HEK293T (cell line): ENCODE data around the gene CAMK1D.
"Not testable (repeated sequence)": the region's sequence is repeated elsewhere in the genome, so short reads cannot be mapped to it uniquely, and the experiment has no call there.

ENCODE experiments used
- CTCF ChIA-PET: fragments of 350-600 bp; formaldehyde crosslinking; extraction: SDS; loops from one replicate; lab custom pipeline; 2021; ENCODE audit warnings: antibody characterized with exemption, inconsistent platforms; lab: Yijun Ruan, JAX
- POLR2A ChIA-PET: fragments of 350-600 bp; formaldehyde crosslinking; extraction: SDS; loops from one replicate; lab custom pipeline; 2020; ENCODE audit warnings: antibody characterized with exemption, inconsistent platforms; lab: Yijun Ruan, JAX
- DNase-seq: peaks from one replicate; pipeline ENCODE4 v3.0.0; 2012; ENCODE audit warnings: mixed read lengths; ENCODE audit errors: extremely low spot score
- ARNT ChIP-seq: fragments of 450-650 bp; IDR thresholded peaks from 2 replicates; pipeline ENCODE4 v1.6.1; 2017; ENCODE audit warnings: mild to moderate bottlenecking
- BHLHE40 ChIP-seq: fragments of 450-650 bp; IDR thresholded peaks from 2 replicates; pipeline ENCODE4 v1.6.1; 2016; ENCODE audit warnings: mild to moderate bottlenecking, moderate library complexity, borderline replicate concordance
- CTBP1 ChIP-seq: fragments of 450-650 bp; IDR thresholded peaks from 2 replicates; pipeline ENCODE4 v1.6.1; 2016; ENCODE audit warnings: borderline replicate concordance
- ELF4 ChIP-seq: fragments of 450-650 bp; IDR thresholded peaks from 2 replicates; pipeline ENCODE4 v1.6.1; 2017; ENCODE audit warnings: antibody characterized with exemption
- FOXA1 ChIP-seq: fragments of 450-650 bp; IDR thresholded peaks from 2 replicates; pipeline ENCODE4 v1.6.1; 2016; ENCODE audit warnings: mild to moderate bottlenecking
- FOXK2 ChIP-seq: fragments of 450-650 bp; IDR thresholded peaks from 2 replicates; pipeline ENCODE4 v1.6.1; 2016; ENCODE audit warnings: mild to moderate bottlenecking
- FOXM1 ChIP-seq: fragments of 450-650 bp; IDR thresholded peaks from 2 replicates; pipeline ENCODE4 v1.6.1; 2017; ENCODE audit warnings: mild to moderate bottlenecking, borderline replicate concordance
- HDGF ChIP-seq: fragments of 450-650 bp; IDR thresholded peaks from 2 replicates; pipeline ENCODE4 v1.6.1; 2017; ENCODE audit warnings: antibody characterized with exemption, borderline replicate concordance
- L3MBTL2 ChIP-seq: fragments of 450-650 bp; conservative IDR thresholded peaks from 2 replicates; pipeline ENCODE4 v1.6.1; 2016; ENCODE audit warnings: mild to moderate bottlenecking
- LEF1 ChIP-seq: fragments of 450-650 bp; IDR thresholded peaks from 2 replicates; pipeline ENCODE4 v1.6.1; 2017; ENCODE audit warnings: mild to moderate bottlenecking, borderline replicate concordance
- NFRKB ChIP-seq: fragments of 450-650 bp; IDR thresholded peaks from 2 replicates; pipeline ENCODE4 v1.6.1; 2016; ENCODE audit warnings: mild to moderate bottlenecking, moderate library complexity
- PKNOX1 ChIP-seq: fragments of 450-650 bp; IDR thresholded peaks from 2 replicates; pipeline ENCODE4 v1.6.1; 2016
- SP1 ChIP-seq: fragments of 450-650 bp; IDR thresholded peaks from 2 replicates; pipeline ENCODE4 v1.6.1; 2017
- SUZ12 ChIP-seq: fragments of 450-650 bp; IDR thresholded peaks from 2 replicates; pipeline ENCODE4 v1.6.1; 2016; ENCODE audit warnings: mild to moderate bottlenecking
- TARDBP ChIP-seq: fragments of 450-650 bp; IDR thresholded peaks from 2 replicates; pipeline ENCODE4 v1.6.1; 2016
- ZNF384 ChIP-seq: fragments of 450-650 bp; IDR thresholded peaks from 2 replicates; pipeline ENCODE4 v1.6.1; 2016

Gene CAMK1D

DNA sequence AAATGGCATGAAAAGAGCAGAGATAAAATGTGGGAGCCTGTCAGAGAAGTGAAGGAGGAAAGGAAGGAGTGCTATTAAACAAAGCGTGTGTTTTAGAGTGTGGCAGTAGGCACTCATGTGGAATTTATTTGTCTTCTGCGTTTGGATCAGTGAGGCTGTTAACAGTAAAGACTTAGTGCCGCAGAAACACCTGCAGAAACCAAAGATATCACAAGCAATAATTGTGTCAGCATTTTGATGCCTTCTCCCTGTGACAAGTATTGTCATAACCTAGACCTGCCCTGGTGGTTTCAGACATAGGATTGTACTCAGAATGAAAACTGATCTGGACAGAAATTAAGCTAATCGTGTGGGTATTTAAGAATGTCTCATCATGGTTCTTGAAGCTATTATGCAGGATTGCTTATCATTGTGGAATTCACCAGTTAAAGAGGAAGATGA is 191.0 kb downstream of the CAMK1D start:
- no peak for TF ChIP-seq ARNT
- TF ChIP-seq ZNF384 = no peak
- TF ChIP-seq LEF1 = no peak
- TF ChIP-seq L3MBTL2 = no peak
- no peak for TF ChIP-seq SUZ12
- no peak for DNase-seq
- ChIA-PET POLR2A (no interaction called here), CTCF (interaction anchor here (0.9 kb wide), 1 partner anchor 76 kb away, joined by 3 read pairs; no protein-coding TSS in a partner anchor)

- DNase-seq = no peak
- ChIA-PET CTCF (interaction anchor here (0.7 kb wide), 1 partner anchor 115 kb away, joined by 4 read pairs; no protein-coding TSS in a partner anchor), POLR2A (no interaction called here)
- TF ChIP-seq ZNF384 = no peak
- no peak for TF ChIP-seq SP1
- no peak for TF ChIP-seq NFRKB
These were observed 192.2 kb downstream of the CAMK1D start for GRCh38 chr10:12541446-12542067.

DNA sequence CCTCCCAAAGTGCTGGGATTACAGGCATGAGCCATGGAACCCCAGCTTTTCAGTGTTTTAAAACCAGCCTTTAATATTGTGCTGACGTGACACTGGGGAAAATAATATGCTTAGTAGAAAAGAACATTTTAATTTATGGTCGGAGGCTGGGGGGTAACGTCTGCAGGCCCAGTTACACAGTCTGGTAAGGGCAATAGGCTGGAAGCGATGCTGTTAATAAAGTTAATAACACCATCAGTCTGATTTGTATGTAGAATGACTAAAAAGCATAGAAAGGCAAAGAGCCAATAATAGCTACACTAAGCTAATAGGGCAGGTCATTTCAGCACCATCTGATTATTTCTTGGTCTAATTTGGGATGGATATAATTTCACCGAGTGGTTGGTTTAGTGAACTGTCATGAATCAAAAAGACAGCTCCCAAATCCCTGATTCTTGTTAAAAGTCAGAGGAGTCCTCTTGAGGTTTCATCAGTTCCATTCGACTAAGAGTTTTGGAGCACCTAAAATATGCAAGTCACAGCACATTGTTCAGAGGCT is 192.9 kb downstream of the CAMK1D start:
- no peak for DNase-seq
- CTCF ChIA-PET = interaction anchor here (0.7 kb wide), 1 partner anchor 114 kb away, joined by 4 read pairs; no protein-coding TSS in a partner anchor
- TF ChIP-seq ELF4 = no peak
- 0 out of 2 replicates have a peak, but pooled peaks have one; percentile 28 for TF ChIP-seq PKNOX1
- TF ChIP-seq ZNF384 = no peak
- POLR2A ChIA-PET = no interaction called here

- no peak for DNase-seq
- POLR2A ChIA-PET = no interaction called here
- CTCF ChIA-PET = no interaction called here
- TF ChIP-seq LEF1 (no peak), PKNOX1 (peak; percentile 29; the same call in 1 of the 2 replicates), ARNT (no peak), HDGF (no peak), SP1 (no peak), SUZ12 (no peak)
These were observed 194.2 kb downstream of the CAMK1D start for GRCh38 chr10:12543589-12543988.

DNA sequence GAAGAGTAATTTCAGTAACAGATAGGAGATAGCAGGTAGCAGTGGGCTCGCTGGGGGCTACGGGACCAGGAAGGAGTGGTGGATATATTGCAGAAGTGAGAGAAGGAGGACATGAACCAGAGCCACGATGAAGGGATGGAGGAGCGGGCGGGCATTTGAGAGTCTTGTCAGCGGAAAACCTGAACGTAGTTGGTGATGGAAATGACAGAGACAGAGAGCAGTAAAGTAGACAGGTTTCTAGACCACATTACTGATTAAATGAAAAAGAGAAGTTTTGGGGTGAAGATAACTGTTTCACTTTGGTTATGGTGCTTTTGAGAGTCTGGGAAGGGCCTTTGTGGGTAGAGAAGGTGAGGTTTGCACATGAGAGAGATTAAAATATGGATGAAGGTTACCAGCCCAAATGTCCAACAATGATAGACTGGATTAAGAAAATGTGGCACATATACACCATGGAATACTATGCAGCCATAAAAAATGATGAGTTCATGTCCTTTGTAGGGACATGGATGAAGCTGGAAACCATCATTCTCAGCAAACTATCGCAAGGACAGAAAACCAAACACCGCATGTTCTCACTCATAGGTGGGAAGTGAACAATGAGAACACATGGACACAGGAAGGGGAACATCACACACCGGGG is 196.9 kb downstream of the CAMK1D start:
- CTCF ChIA-PET, DNase-seq, POLR2A ChIA-PET: not testable (repeated sequence)

DNA sequence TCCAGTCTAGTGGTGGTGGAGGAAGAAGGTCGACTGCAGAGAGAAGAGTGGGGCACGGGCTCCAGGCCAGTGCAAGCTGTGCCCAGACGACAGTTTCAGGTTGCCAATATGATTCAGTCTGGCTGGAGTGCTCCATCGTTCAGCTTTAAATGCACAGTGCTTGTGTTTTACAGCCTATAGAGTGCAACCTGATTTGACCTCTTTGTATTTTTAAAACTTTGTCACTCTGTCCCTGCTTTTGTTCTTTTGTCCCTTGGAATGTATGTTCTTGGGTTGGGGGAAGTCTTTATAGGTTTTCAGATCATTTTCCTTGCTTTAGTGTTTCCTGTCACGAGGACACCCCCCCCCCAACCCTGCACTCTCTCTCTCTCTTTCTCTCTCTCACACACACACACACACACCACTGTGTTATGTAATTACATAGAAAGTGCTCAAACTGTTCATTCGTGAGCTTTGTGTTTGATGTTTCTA is 198.0 kb downstream of the CAMK1D start:
- POLR2A ChIA-PET = no interaction called here
- CTCF ChIA-PET = no interaction called here
- TF ChIP-seq FOXA1 (no peak), ELF4 (no peak), ARNT (no peak), PKNOX1 (no peak), L3MBTL2 (no peak), FOXK2 (no peak), BHLHE40 (no peak), TARDBP (no peak), HDGF (no peak), FOXM1 (no peak), ZNF384 (no peak), NFRKB (no peak), SP1 (no peak), CTBP1 (no peak), SUZ12 (no peak), LEF1 (no peak)
- DNase-seq = no peak

DNA sequence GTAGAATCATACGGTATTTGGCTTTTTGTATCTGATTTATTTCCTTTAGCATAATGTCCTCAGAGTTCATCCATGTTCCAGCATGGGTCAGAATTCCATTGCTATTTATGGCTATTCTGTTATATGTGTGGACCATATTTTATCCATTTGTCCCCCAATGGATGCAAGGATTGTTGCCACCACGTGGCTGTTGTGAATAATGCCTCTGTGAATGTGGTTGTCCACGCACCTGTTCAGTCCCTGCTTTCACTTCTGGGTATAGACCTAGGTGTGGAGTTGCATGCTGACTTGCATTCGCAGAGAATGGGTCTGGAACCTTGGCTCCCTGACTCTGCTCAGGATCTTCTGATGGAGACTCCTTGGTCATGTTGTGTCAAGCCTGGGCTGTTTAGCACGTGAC is 199.9 kb downstream of the CAMK1D start:
- no peak for DNase-seq
- ChIA-PET CTCF (no interaction called here), POLR2A (no interaction called here)
- TF ChIP-seq SP1 (no peak), NFRKB (no peak), FOXK2 (no peak), ZNF384 (no peak), ELF4 (no peak)
